ENCODE results near the gene ADAMTS14. TPM values are rescaled to one million over a fixed set of nuclear protein-coding genes. Genes with fewer than 3 reads are reported as not detected.
"Not testable (repeated sequence)": the region's sequence is repeated elsewhere in the genome, so short reads cannot be mapped to it uniquely, and the experiment has no call there.

Gene ADAMTS14
- total RNA-seq, 1 donor from 2014 or later, result 1.3 TPM

GRCh38 chr10:70662362-70663220 is 9.7 kb upstream of the ADAMTS14 start:
- Histone ChIP-seq H3K4me3 (ENCODE audit: low read depth, low read length) (no peak overlapping the region), H3K27me3 (ENCODE audit: control insufficient read depth, insufficient read depth, low read length) (no peaks in the 10 kb centered on the region), H3K36me3 (ENCODE audit: control insufficient read depth, insufficient read depth, low read length) (no peaks in the 10 kb centered on the region)
- TF ChIP-seq, protein P1, sequence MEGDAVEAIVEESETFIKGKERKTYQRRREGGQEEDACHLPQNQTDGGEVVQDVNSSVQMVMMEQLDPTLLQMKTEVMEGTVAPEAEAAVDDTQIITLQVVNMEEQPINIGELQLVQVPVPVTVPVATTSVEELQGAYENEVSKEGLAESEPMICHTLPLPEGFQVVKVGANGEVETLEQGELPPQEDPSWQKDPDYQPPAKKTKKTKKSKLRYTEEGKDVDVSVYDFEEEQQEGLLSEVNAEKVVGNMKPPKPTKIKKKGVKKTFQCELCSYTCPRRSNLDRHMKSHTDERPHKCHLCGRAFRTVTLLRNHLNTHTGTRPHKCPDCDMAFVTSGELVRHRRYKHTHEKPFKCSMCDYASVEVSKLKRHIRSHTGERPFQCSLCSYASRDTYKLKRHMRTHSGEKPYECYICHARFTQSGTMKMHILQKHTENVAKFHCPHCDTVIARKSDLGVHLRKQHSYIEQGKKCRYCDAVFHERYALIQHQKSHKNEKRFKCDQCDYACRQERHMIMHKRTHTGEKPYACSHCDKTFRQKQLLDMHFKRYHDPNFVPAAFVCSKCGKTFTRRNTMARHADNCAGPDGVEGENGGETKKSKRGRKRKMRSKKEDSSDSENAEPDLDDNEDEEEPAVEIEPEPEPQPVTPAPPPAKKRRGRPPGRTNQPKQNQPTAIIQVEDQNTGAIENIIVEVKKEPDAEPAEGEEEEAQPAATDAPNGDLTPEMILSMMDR (IDR thresholded peaks at IDR 0.05; ENCODE audit: insufficient read depth, low read length, poor library complexity, severe bottlenecking), result no peak
- no peak for DNase-seq (ENCODE audit: low read depth)

DNA sequence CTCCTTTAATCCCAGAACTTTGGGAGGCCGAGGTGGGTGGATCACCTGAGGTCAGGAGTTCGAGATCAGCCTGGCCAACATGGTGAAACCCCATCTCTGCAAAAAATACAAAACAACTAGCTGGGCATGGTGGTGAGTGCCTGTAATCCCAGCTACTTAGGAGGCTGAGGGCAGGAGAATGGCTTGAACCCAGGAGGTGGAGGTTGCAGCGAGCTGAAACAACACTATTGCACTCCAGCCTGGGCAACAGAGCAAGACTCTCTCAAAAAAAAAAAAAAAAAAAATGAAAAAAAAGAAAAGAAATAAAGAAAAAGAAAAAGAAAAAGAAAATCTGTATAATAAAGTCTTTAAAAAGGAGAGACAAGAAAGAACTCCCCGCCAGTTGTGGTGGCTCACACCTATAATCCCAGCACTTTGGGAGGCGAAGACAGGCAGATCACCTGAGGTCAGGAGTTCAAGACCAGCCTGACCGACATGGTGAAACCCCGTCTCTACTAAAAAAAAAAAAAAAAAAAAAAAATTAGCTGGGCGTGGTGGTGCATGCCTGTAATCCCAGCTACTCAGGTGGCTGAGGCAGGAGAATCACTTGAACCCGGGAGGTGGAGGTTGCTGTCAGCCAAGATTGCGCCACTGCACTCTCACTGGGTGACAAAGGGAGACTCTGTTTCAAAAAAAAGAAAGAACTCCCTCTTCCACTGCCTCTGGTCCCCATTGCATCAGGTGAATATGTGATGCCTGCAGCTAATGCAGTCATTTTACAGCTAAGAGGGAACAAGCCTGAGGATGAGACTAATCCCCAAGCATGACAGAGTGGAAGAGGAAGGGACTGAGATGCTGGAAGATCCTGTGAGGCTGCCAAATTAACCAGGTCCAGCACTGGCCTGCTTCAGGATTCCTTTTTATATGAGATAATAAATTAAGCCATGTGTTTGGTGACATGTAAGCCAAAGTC is 8.6 kb upstream of the ADAMTS14 start:
- H3K4me3 ChIP-seq (ENCODE audit: low read depth, low read length); DNase-seq (ENCODE audit: low read depth); H3K27me3 ChIP-seq (ENCODE audit: control insufficient read depth, insufficient read depth, low read length); H3K36me3 ChIP-seq (ENCODE audit: control insufficient read depth, insufficient read depth, low read length): not testable (repeated sequence)

GRCh38 chr10:70664702-70665195 is 7.6 kb upstream of the ADAMTS14 start:
- no peaks in the 10 kb centered on the region for H3K27me3 ChIP-seq (ENCODE audit: control insufficient read depth, insufficient read depth, low read length)
- no peak overlapping the region for H3K4me3 ChIP-seq (ENCODE audit: low read depth, low read length)
- TF ChIP-seq, protein P1 (IDR thresholded peaks at IDR 0.05; ENCODE audit: insufficient read depth, low read length, poor library complexity, severe bottlenecking), result no peak
- no peaks in the 10 kb centered on the region for H3K36me3 ChIP-seq (ENCODE audit: control insufficient read depth, insufficient read depth, low read length)
- DNase-seq (ENCODE audit: low read depth), result peak; percentile 98

GRCh38 chr10:70666960-70667798 is 5.1 kb upstream of the ADAMTS14 start:
- DNase-seq (ENCODE audit: low read depth), result no peak
- Histone ChIP-seq H3K27me3 (ENCODE audit: control insufficient read depth, insufficient read depth, low read length) (peaks cover 2% of the 10 kb centered on the region), H3K4me3 (ENCODE audit: low read depth, low read length) (no peak overlapping the region), H3K36me3 (ENCODE audit: control insufficient read depth, insufficient read depth, low read length) (no peaks in the 10 kb centered on the region)
- TF ChIP-seq, protein P1 (IDR thresholded peaks at IDR 0.05; ENCODE audit: insufficient read depth, low read length, poor library complexity, severe bottlenecking), result no peak

DNA sequence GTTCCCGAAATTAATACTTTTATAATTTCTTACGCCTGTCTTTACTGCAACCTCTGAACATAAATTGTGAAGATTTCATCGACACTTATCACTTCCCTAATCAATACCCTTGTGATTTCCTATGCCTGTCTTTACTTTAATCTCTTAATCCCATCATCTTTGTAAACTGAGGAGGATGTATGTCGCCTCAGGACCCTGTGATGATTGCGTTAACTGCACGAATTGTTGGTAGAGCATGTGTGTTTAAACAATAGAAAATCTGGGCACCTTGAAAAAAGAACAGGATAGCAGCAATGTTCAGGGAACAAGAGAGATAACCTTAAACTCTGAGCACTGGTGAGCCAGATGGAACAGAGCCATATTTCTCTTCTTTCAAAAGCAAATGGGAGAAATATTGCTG is 4.5 kb upstream of the ADAMTS14 start:
- H3K27me3 ChIP-seq (ENCODE audit: control insufficient read depth, insufficient read depth, low read length); DNase-seq (ENCODE audit: low read depth); H3K4me3 ChIP-seq (ENCODE audit: low read depth, low read length); H3K36me3 ChIP-seq (ENCODE audit: control insufficient read depth, insufficient read depth, low read length): not testable (repeated sequence)

GRCh38 chr10:70668454-70668970 is 3.8 kb upstream of the ADAMTS14 start:
- DNase-seq (ENCODE audit: low read depth), result no peak
- peaks cover 2% of the 10 kb centered on the region for H3K27me3 ChIP-seq (ENCODE audit: control insufficient read depth, insufficient read depth, low read length)
- TF ChIP-seq, protein P1 (IDR thresholded peaks at IDR 0.05; ENCODE audit: insufficient read depth, low read length, poor library complexity, severe bottlenecking), result no peak
- H3K4me3 ChIP-seq (ENCODE audit: low read depth, low read length), result no peak overlapping the region
- no peaks in the 10 kb centered on the region for H3K36me3 ChIP-seq (ENCODE audit: control insufficient read depth, insufficient read depth, low read length)

Measured in kidney epithelial cell (primary cell).